ENCODE measurements around the gene LHB.
"Not testable (repeated sequence)": the region's sequence is repeated elsewhere in the genome, so short reads cannot be mapped to it uniquely, and the experiment has no call there.

LHB gene

GRCh38 chr19:49038111-49038510, 21.2 kb upstream of the LHB start:
- not testable (repeated sequence) for H3K9me3 ChIP-seq (ENCODE audit: insufficient read depth, low read length, severe bottlenecking); DNase-seq; H3K27me3 ChIP-seq (ENCODE audit: insufficient read depth, low read length, poor library complexity); H3K9ac ChIP-seq (ENCODE audit: low read depth, low read length); H3K79me2 ChIP-seq (ENCODE audit: insufficient read depth, low read length); H3K27ac ChIP-seq (ENCODE audit: low read length); H4K20me1 ChIP-seq (ENCODE audit: insufficient read depth, low read length); H3K4me3 ChIP-seq (ENCODE audit: low read depth in 1 of 2, low read length in 2 of 2); H3K4me2 ChIP-seq (ENCODE audit: insufficient read depth, low read length); H3K36me3 ChIP-seq (ENCODE audit: insufficient read depth, low read length); ATAC-seq (ENCODE audit: insufficient read depth, low read depth); H2AFZ ChIP-seq (ENCODE audit: low read depth, low read length); H3K4me1 ChIP-seq (ENCODE audit: insufficient read depth, low read length)

- not testable (repeated sequence) for H3K36me3 ChIP-seq (ENCODE audit: insufficient read depth, low read length); H3K27me3 ChIP-seq (ENCODE audit: insufficient read depth, low read length, poor library complexity); H3K9me3 ChIP-seq (ENCODE audit: insufficient read depth, low read length, severe bottlenecking); H3K9ac ChIP-seq (ENCODE audit: low read depth, low read length); H3K79me2 ChIP-seq (ENCODE audit: insufficient read depth, low read length); H4K20me1 ChIP-seq (ENCODE audit: insufficient read depth, low read length); H2AFZ ChIP-seq (ENCODE audit: low read depth, low read length); H3K4me2 ChIP-seq (ENCODE audit: insufficient read depth, low read length); H3K4me1 ChIP-seq (ENCODE audit: insufficient read depth, low read length); H3K4me3 ChIP-seq (ENCODE audit: low read depth in 1 of 2, low read length in 2 of 2); H3K27ac ChIP-seq (ENCODE audit: low read length)
- TF ChIP-seq, protein P1, sequence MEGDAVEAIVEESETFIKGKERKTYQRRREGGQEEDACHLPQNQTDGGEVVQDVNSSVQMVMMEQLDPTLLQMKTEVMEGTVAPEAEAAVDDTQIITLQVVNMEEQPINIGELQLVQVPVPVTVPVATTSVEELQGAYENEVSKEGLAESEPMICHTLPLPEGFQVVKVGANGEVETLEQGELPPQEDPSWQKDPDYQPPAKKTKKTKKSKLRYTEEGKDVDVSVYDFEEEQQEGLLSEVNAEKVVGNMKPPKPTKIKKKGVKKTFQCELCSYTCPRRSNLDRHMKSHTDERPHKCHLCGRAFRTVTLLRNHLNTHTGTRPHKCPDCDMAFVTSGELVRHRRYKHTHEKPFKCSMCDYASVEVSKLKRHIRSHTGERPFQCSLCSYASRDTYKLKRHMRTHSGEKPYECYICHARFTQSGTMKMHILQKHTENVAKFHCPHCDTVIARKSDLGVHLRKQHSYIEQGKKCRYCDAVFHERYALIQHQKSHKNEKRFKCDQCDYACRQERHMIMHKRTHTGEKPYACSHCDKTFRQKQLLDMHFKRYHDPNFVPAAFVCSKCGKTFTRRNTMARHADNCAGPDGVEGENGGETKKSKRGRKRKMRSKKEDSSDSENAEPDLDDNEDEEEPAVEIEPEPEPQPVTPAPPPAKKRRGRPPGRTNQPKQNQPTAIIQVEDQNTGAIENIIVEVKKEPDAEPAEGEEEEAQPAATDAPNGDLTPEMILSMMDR (IDR thresholded peaks at IDR 0.05; ENCODE audit: borderline replicate concordance, extremely low read depth, low read length, poor library complexity, severe bottlenecking): peak; percentile 69
- peak; percentile 45; the same call in 1 of the 3 replicates for ATAC-seq (ENCODE audit: insufficient read depth, low read depth)
- DNase-seq: peak; percentile 54
These were observed 19.9 kb upstream of the LHB start, which contains the start of gene CGB1 for GRCh38 chr19:49036815-49037214. Gene CGB1 (minus strand): TSS chr19:49036895. CDS start chr19:49036711, 184 bp downstream.

DNA sequence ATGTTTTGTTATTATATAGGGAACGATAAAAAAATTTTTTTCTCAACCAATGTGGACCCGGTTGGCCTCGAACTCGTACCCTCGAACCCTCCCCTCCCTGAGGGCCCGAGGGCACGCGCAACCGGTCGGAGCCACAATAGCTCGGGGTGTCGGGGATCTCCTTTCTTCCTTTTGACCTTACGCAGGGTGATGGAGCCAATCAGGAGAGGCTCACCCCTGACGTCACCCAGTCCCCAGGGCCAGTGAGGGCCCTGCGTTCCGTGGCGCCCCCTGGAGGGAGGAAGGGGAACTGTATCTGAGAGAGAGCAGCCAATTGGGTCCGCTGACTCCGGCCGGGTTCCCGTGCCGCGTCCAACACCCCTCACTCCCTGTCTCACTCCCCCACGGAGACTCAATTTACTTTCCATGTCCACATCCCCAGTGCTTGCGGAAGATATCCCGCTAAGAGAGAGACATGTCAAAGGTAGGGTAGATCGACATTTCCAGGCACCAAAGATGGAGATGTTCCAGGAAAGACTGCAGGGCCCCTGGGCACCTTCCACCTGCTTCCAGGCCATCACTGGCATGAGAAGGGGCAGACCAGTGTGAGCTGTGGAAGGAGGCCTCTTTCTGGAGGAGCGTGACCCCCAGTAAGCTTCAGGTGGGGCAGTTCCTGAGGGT, 14.9 kb upstream of the LHB start, which contains the start of gene CGB2:
TSS of gene CGB2 (plus strand) at position 249 of the 660 bp plus-strand sequence. CDS start at position 455, 206 bp downstream.
- not testable (repeated sequence) for H3K36me3 ChIP-seq (ENCODE audit: insufficient read depth, low read length); H3K4me3 ChIP-seq (ENCODE audit: low read depth in 1 of 2, low read length in 2 of 2); H3K4me2 ChIP-seq (ENCODE audit: insufficient read depth, low read length); H3K27ac ChIP-seq (ENCODE audit: low read length); H3K27me3 ChIP-seq (ENCODE audit: insufficient read depth, low read length, poor library complexity); ATAC-seq (ENCODE audit: insufficient read depth, low read depth); H3K79me2 ChIP-seq (ENCODE audit: insufficient read depth, low read length); H3K4me1 ChIP-seq (ENCODE audit: insufficient read depth, low read length); H4K20me1 ChIP-seq (ENCODE audit: insufficient read depth, low read length); H2AFZ ChIP-seq (ENCODE audit: low read depth, low read length); H3K9me3 ChIP-seq (ENCODE audit: insufficient read depth, low read length, severe bottlenecking); H3K9ac ChIP-seq (ENCODE audit: low read depth, low read length)
- TF ChIP-seq, protein P1 (IDR thresholded peaks at IDR 0.05; ENCODE audit: borderline replicate concordance, extremely low read depth, low read length, poor library complexity, severe bottlenecking): peak; percentile 49
- peak; percentile 38 for DNase-seq

DNA sequence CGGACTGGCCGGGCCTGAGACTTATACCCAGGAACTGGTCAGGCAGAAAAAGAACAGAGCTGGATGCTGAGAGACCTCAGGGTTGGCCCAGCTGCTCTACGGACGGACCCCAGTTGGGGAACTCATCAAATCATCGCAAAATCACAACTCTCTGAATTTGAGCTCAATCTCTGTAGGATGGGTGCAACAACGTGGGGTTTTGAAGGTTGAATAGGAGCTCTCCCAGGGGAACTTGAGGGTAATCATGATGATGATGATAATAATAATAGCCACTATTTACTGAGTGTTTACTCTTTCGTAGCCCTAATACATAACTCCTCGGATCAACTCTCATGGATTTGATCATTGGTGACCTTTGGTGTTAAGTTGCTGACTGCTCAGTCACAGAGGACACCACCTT, 13.4 kb upstream of the LHB start:
- not testable (repeated sequence) for H3K4me2 ChIP-seq (ENCODE audit: insufficient read depth, low read length); H3K79me2 ChIP-seq (ENCODE audit: insufficient read depth, low read length); H3K4me3 ChIP-seq (ENCODE audit: low read depth in 1 of 2, low read length in 2 of 2); H3K4me1 ChIP-seq (ENCODE audit: insufficient read depth, low read length); H2AFZ ChIP-seq (ENCODE audit: low read depth, low read length); H3K9me3 ChIP-seq (ENCODE audit: insufficient read depth, low read length, severe bottlenecking); DNase-seq; H3K27me3 ChIP-seq (ENCODE audit: insufficient read depth, low read length, poor library complexity); H3K9ac ChIP-seq (ENCODE audit: low read depth, low read length); ATAC-seq (ENCODE audit: insufficient read depth, low read depth); H3K27ac ChIP-seq (ENCODE audit: low read length); H3K36me3 ChIP-seq (ENCODE audit: insufficient read depth, low read length); H4K20me1 ChIP-seq (ENCODE audit: insufficient read depth, low read length)

GRCh38 chr19:49029749-49030148, 12.9 kb upstream of the LHB start:
- not testable (repeated sequence) for H3K4me2 ChIP-seq (ENCODE audit: insufficient read depth, low read length); H3K9me3 ChIP-seq (ENCODE audit: insufficient read depth, low read length, severe bottlenecking); H3K79me2 ChIP-seq (ENCODE audit: insufficient read depth, low read length)

DNA sequence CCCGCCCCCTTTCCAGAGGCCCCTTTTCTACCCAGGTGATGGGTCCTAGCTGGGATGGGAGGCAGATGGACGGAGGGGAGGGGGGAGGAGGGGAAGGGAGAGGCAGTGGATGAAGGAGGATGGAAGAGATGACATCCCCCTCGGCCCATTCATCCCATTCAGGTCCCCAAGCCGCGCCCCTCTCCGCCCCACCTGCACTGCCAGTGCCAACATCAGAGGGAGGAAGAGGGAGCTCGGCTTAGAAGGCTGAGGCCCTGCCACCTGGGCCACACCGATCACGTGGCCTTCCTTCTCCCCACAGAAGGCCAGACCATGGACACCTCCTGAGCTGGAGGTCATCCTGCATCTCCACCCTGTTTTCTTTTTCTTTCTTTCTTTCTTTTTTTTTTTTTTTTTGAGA, 11.8 kb upstream of the LHB start:
- not testable (repeated sequence) for H3K4me1 ChIP-seq (ENCODE audit: insufficient read depth, low read length); H4K20me1 ChIP-seq (ENCODE audit: insufficient read depth, low read length); ATAC-seq (ENCODE audit: insufficient read depth, low read depth); H3K27ac ChIP-seq (ENCODE audit: low read length); H2AFZ ChIP-seq (ENCODE audit: low read depth, low read length); H3K4me2 ChIP-seq (ENCODE audit: insufficient read depth, low read length); H3K27me3 ChIP-seq (ENCODE audit: insufficient read depth, low read length, poor library complexity); DNase-seq; H3K36me3 ChIP-seq (ENCODE audit: insufficient read depth, low read length); H3K9me3 ChIP-seq (ENCODE audit: insufficient read depth, low read length, severe bottlenecking); H3K9ac ChIP-seq (ENCODE audit: low read depth, low read length); H3K4me3 ChIP-seq (ENCODE audit: low read depth in 1 of 2, low read length in 2 of 2); H3K79me2 ChIP-seq (ENCODE audit: insufficient read depth, low read length)

More at GRCh38 chr19:49029749-49030148, 12.9 kb upstream of the LHB start:
- not testable (repeated sequence) for H2AFZ ChIP-seq (ENCODE audit: low read depth, low read length); H3K9ac ChIP-seq (ENCODE audit: low read depth, low read length); H3K4me3 ChIP-seq (ENCODE audit: low read depth in 1 of 2, low read length in 2 of 2); H3K36me3 ChIP-seq (ENCODE audit: insufficient read depth, low read length); DNase-seq; H4K20me1 ChIP-seq (ENCODE audit: insufficient read depth, low read length); H3K27ac ChIP-seq (ENCODE audit: low read length); H3K4me1 ChIP-seq (ENCODE audit: insufficient read depth, low read length); ATAC-seq (ENCODE audit: insufficient read depth, low read depth); H3K27me3 ChIP-seq (ENCODE audit: insufficient read depth, low read length, poor library complexity)

DNA sequence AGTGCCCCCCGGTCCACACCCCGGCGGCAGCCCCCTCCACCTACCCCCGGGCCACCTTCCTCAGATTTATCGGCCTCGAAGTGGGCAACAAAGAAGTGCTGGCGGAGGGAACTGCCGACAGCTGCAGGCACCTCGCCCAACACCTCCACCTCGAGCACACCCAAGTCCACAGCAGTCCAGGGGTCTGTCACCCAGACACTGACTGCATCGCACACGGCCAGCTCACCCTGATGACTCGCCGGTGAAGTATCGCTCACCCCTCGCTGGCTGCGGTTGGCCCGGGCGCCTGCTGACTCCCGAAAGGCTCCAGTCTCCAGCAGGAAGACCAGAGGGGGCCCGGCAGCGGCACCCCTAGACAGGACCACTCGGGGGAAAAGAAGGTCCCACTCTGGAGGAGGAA, 8.7 kb upstream of the LHB start:
- H3K27me3 ChIP-seq (ENCODE audit: insufficient read depth, low read length, poor library complexity); H3K27ac ChIP-seq (ENCODE audit: low read length); H3K4me3 ChIP-seq (ENCODE audit: low read depth in 1 of 2, low read length in 2 of 2); H4K20me1 ChIP-seq (ENCODE audit: insufficient read depth, low read length); DNase-seq; H3K4me2 ChIP-seq (ENCODE audit: insufficient read depth, low read length); ATAC-seq (ENCODE audit: insufficient read depth, low read depth); H3K79me2 ChIP-seq (ENCODE audit: insufficient read depth, low read length); H2AFZ ChIP-seq (ENCODE audit: low read depth, low read length); H3K36me3 ChIP-seq (ENCODE audit: insufficient read depth, low read length); H3K9me3 ChIP-seq (ENCODE audit: insufficient read depth, low read length, severe bottlenecking); H3K4me1 ChIP-seq (ENCODE audit: insufficient read depth, low read length); H3K9ac ChIP-seq (ENCODE audit: low read depth, low read length): not testable (repeated sequence)
